Panc1 (cell line): Measurements from ENCODE around the gene B3GNT4. TPM values are rescaled to one million over a fixed set of nuclear protein-coding genes. Genes with fewer than 3 reads are reported as not detected.

Experiments
- ATAC-seq: fragments of 200-7000 bp; cut with Tn5 transposase; 2 replicates; pipeline ENCODE4 v1.9.1; 2020; ENCODE audit warnings: mild to moderate bottlenecking, moderate library complexity
- BruUV-seq: library from RNA; stranded (reverse); fragments of 400-500 nt; replicated peaks from 2 replicates; lab custom pipeline; 2021; lab: Mats Ljungman, UMichigan
- CTCF ChIA-PET: fragments of 300-600 bp; sonication (Branson Sonifier 250); formaldehyde crosslinking; loops from one replicate; lab custom pipeline; 2022; ENCODE audit warnings: antibody characterized with exemption; lab: Charles Lee
- POLR2A ChIA-PET: fragments of 300-600 bp; sonication (Branson Sonifier 250); formaldehyde crosslinking; loops from one replicate; lab custom pipeline; 2022; ENCODE audit warnings: antibody characterized with exemption; lab: Charles Lee
- DNase-seq: peaks from one replicate; pipeline ENCODE4 v3.0.0-alpha.2; 2010; ENCODE audit warnings: low read depth, low spot score
- H3K27ac ChIP-seq: 2 replicates; pipeline ENCODE4 v1.5.1; 2011; ENCODE audit warnings: mild to moderate bottlenecking, low read length, inconsistent platforms
- H3K27me3 ChIP-seq: fragments of 200-500 bp; sonication (Bioruptor generic); 2 replicates; pipeline ENCODE4 v1.6.0; 2014; ENCODE audit warnings: low read length, inconsistent platforms; ENCODE audit not compliant: control insufficient read depth, insufficient read depth
- H3K36me3 ChIP-seq: fragments of 200-500 bp; sonication (Bioruptor generic); 2 replicates; pipeline ENCODE4 v1.5.1; 2014; ENCODE audit warnings: inconsistent platforms, mild to moderate bottlenecking, low read length, moderate library complexity; ENCODE audit not compliant: control insufficient read depth, insufficient read depth
- H3K4me1 ChIP-seq: 2 replicates; pipeline ENCODE4 v1.5.1; 2011; ENCODE audit warnings: inconsistent platforms, mild to moderate bottlenecking, low read length, moderate library complexity; ENCODE audit not compliant: control insufficient read depth, insufficient read depth
- H3K4me3 ChIP-seq, 2 experiments: 2 replicates each; pipeline ENCODE4 v1.5.1; 2011 to 2012; ENCODE audit warnings: low read depth in 2 of 2, low read length in 2 of 2, mild to moderate bottlenecking in 2 of 2, inconsistent platforms in 1 of 2, moderate library complexity in 1 of 2
- H3K9me3 ChIP-seq: fragments of 200-500 bp; sonication (Bioruptor generic); 2 replicates; pipeline ENCODE4 v1.5.1; 2014; ENCODE audit warnings: low read depth, mild to moderate bottlenecking, inconsistent platforms, low read length, moderate library complexity; ENCODE audit not compliant: control insufficient read depth, insufficient read depth
- POLR2AphosphoS5 ChIP-seq: IDR thresholded peaks from 2 replicates; pipeline ENCODE4 v1.6.1; 2012; ENCODE audit warnings: mild to moderate bottlenecking, low read depth, low read length, moderate library complexity
- REST ChIP-seq, 2 experiments: IDR thresholded peaks; 2 replicates each; pipeline ENCODE4 v1.6.1; 2011 to 2012; ENCODE audit warnings: low read depth in 2 of 2, control low read depth in 1 of 2, low read length in 1 of 2, mild to moderate bottlenecking in 1 of 2, moderate library complexity in 1 of 2; ENCODE audit not compliant: insufficient read depth in 1 of 2
- SIN3A ChIP-seq: IDR thresholded peaks from 2 replicates; pipeline ENCODE4 v1.6.1; 2012; ENCODE audit warnings: low read depth, mild to moderate bottlenecking, low read length, moderate library complexity, borderline replicate concordance; ENCODE audit not compliant: insufficient read depth
- TCF7L2 ChIP-seq: IDR thresholded peaks from 2 replicates; pipeline ENCODE4 v1.6.1; 2011; ENCODE audit warnings: mild to moderate bottlenecking, low read depth, low read length, inconsistent platforms
- in situ Hi-C: cut with HindIII; loops from 2 replicates; pipeline ENCODE4 v1.10.0; 2016; ENCODE audit warnings: low sequenced_read_pairs, low pct_unique_long_range_greater_than_20kb
- intact Hi-C: fragments of 100-400 bp; cut with micrococcal nuclease; formaldehyde crosslinking; loops from one replicate; pipeline ENCODE4 v1.10.0; 2022; ENCODE audit not compliant: unreplicated experiment
- total RNA-seq: library from RNA; stranded (reverse); gene quantifications from one replicate; pipeline ENCODE4 v1.2.1, GENCODE V29; 2021; ENCODE audit not compliant: unreplicated experiment
- TF ChIP-seq, protein P1 (sequence below): fragments of 450-650 bp; IDR thresholded peaks from 2 replicates; pipeline ENCODE4 v1.5.1; 2017; ENCODE audit warnings: mild to moderate bottlenecking

Gene B3GNT4
- total RNA-seq, 1 experiment from 2014 or later, result 1.8 TPM

DNA sequence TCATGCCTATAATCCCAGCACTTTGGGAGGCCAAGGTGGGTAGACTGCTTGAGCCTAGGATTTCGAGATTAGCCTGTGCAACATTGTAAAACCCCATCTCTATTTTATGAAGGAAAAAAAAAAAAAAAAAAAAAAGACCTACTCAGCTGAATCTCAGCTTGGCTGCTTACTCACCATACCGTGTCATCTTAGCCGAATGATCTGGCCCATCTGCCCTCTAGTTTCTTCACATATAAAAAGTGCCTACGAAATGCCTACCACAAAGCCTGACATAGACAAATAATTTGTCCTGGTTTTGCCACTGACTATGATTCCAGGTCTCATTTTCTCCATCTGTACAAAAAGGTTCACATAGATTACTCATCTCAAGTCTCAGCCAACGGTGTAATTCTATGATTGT is 12.3 kb downstream of the B3GNT4 start:
- ChIA-PET CTCF (interaction anchor here (0.6 kb wide), 1 partner anchor 256 kb away, joined by 6 read pairs; no protein-coding TSS in a partner anchor), POLR2A (no interaction called here)
- no TSS peak for BruUV-seq

GRCh38 chr12:122216445-122216844 is 12.9 kb downstream of the B3GNT4 start:
- TSS peak; percentile 18 for BruUV-seq
- intact Hi-C loops, result no loop called here
- DNase-seq (no peak), ATAC-seq (no peak)
- Histone ChIP-seq H3K36me3 (peaks cover 22% of the 10 kb centered on the region), H3K4me3 (no peak overlapping the region), H3K9me3 (no peaks in the 10 kb centered on the region), H3K27ac (no peak overlapping the region), H3K4me1 (no peaks in the 10 kb centered on the region), H3K27me3 (no peaks in the 10 kb centered on the region)
- no peak for TF ChIP-seq TCF7L2
- TF ChIP-seq, protein P1, sequence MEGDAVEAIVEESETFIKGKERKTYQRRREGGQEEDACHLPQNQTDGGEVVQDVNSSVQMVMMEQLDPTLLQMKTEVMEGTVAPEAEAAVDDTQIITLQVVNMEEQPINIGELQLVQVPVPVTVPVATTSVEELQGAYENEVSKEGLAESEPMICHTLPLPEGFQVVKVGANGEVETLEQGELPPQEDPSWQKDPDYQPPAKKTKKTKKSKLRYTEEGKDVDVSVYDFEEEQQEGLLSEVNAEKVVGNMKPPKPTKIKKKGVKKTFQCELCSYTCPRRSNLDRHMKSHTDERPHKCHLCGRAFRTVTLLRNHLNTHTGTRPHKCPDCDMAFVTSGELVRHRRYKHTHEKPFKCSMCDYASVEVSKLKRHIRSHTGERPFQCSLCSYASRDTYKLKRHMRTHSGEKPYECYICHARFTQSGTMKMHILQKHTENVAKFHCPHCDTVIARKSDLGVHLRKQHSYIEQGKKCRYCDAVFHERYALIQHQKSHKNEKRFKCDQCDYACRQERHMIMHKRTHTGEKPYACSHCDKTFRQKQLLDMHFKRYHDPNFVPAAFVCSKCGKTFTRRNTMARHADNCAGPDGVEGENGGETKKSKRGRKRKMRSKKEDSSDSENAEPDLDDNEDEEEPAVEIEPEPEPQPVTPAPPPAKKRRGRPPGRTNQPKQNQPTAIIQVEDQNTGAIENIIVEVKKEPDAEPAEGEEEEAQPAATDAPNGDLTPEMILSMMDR, result no peak
- ChIA-PET POLR2A (no interaction called here), CTCF (no interaction called here)
- in situ Hi-C loops, result no loop called here

More for the DNA sequence above, 12.3 kb downstream of the B3GNT4 start:
- Histone ChIP-seq H3K27me3 (no peaks in the 10 kb centered on the region), H3K4me1 (no peaks in the 10 kb centered on the region), H3K36me3 (peaks cover 22% of the 10 kb centered on the region), H3K4me3 (no peak overlapping the region), H3K9me3 (no peaks in the 10 kb centered on the region), H3K27ac (no peak overlapping the region)
- no peak for DNase-seq
- TF ChIP-seq, protein P1, result no peak
- no peak for TF ChIP-seq POLR2AphosphoS5
- ATAC-seq, result no peak
- intact Hi-C loops, result no loop called here
- in situ Hi-C loops, result no loop called here

- ATAC-seq (peak; percentile 96), DNase-seq (peak; percentile 86)
- Histone ChIP-seq H3K36me3 (peaks cover 15% of the 10 kb centered on the region; the same call in 1 of the 2 replicates), H3K4me1 (peaks cover 16% of the 10 kb centered on the region), H3K9me3 (no peaks in the 10 kb centered on the region), H3K4me3 (peak within 1 kb of the TSS; percentile 92 to 100), H3K27me3 (no peaks in the 10 kb centered on the region), H3K27ac (peak within 1 kb of the TSS; percentile 97)
- intact Hi-C loops, result no loop called here
- no TSS peak for BruUV-seq
- peak; percentile 79; the same call in 1 of the 2 replicates for TF ChIP-seq SIN3A
- peak; percentile 88 for TF ChIP-seq POLR2AphosphoS5
- TF ChIP-seq, protein P1, result no peak
- no peak for TF ChIP-seq TCF7L2
- peak; percentile 57 to 64; a peak in 3 of 4 replicates for TF ChIP-seq REST (IDR thresholded peaks at IDR 0.05; ENCODE audit: insufficient read depth in 1 of 2, low read depth in 2 of 2, low read length in 1 of 2)
- ChIA-PET POLR2A (interaction anchor here (1.0 kb wide), 1 partner anchor 275 kb away, joined by 3 read pairs; the partner anchor contains the start of gene ZCCHC8), CTCF (interaction anchor here (0.5 to 0.6 kb wide), 2 partner anchors 268 to 1995 kb away, joined by 4 to 6 read pairs; no protein-coding TSS in a partner anchor)
- in situ Hi-C loops, result no loop called here
These were observed 22.3 kb downstream of the B3GNT4 start, which contains the start of gene DIABLO for GRCh38 chr12:122225683-122226365. DIABLO (minus strand) TSS chr12:122226052; CDS start chr12:122226014, 38 bp downstream.
